Activated naive CD4-positive, alpha-beta T cell treated with anti-CD3 and anti-CD28 coated beads, Interleukin-2, amount 50 U/mL, for 24 hours (primary cell): ENCODE results near the gene RMND5B.

Source experiments
- H3K27ac Mint-ChIP-seq: one replicate; pipeline ENCODE4 v1.8.0; 2021; ENCODE audit warnings: mild to moderate bottlenecking, mixed read lengths
- H3K27me3 Mint-ChIP-seq: one replicate; pipeline ENCODE4 v1.8.0; 2021; ENCODE audit warnings: mixed read lengths
- H3K36me3 Mint-ChIP-seq: one replicate; pipeline ENCODE4 v1.8.0; 2021; ENCODE audit warnings: mixed read lengths
- H3K4me1 Mint-ChIP-seq: one replicate; pipeline ENCODE4 v1.8.0; 2021; ENCODE audit warnings: mixed read lengths
- H3K4me3 Mint-ChIP-seq: one replicate; pipeline ENCODE4 v1.8.0; 2021; ENCODE audit warnings: mild to moderate bottlenecking, mixed read lengths
- H3K9me3 Mint-ChIP-seq: one replicate; pipeline ENCODE4 v1.8.0; 2021; ENCODE audit warnings: mixed read lengths

RMND5B gene

GRCh38 chr5:178108446-178108845 is 22.4 kb upstream of the RMND5B start:
- no peak overlapping the region for H3K27ac Mint-ChIP-seq
- H3K9me3 Mint-ChIP-seq, result no peaks in the 10 kb centered on the region

DNA sequence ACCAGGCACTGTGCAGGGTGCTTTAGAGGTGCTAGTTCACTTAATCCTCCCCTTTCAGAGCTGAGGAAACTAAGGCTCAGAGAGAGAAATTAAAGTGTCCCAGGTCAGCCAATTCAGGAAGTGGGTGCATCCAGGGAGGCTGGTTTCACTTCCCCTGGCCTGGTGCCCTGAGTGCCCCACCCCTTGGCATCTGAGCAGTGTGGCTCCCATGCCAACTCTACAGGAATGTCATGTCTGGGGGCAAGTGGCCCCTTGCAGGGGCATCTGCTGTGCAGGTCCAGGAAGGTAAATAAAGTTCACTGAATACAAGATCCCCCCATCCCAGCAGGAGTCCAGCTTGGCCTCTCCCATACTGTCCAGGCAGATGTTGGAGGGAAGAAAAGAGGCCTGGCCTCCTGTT is 21.8 kb upstream of the RMND5B start:
- H3K27me3 Mint-ChIP-seq, result no peaks in the 10 kb centered on the region
- no peak overlapping the region for H3K27ac Mint-ChIP-seq
- no peak overlapping the region for H3K4me3 Mint-ChIP-seq
- H3K9me3 Mint-ChIP-seq, result no peaks in the 10 kb centered on the region
- H3K4me1 Mint-ChIP-seq, result peaks cover 16% of the 10 kb centered on the region
- no peaks in the 10 kb centered on the region for H3K36me3 Mint-ChIP-seq

More at GRCh38 chr5:178108446-178108845, 22.4 kb upstream of the RMND5B start:
- Mint-ChIP-seq H3K4me3 (no peak overlapping the region), H3K36me3 (no peaks in the 10 kb centered on the region), H3K27me3 (no peaks in the 10 kb centered on the region), H3K4me1 (peaks cover 20% of the 10 kb centered on the region)

- peaks cover 19% of the 10 kb centered on the region for H3K4me1 Mint-ChIP-seq
- H3K27me3 Mint-ChIP-seq, result no peaks in the 10 kb centered on the region
- H3K36me3 Mint-ChIP-seq, result no peaks in the 10 kb centered on the region
- no peaks in the 10 kb centered on the region for H3K9me3 Mint-ChIP-seq
- H3K4me3 Mint-ChIP-seq, result no peak overlapping the region
- no peak overlapping the region for H3K27ac Mint-ChIP-seq
Observed at GRCh38 chr5:178110511-178110910, 20.3 kb upstream of the RMND5B start.

GRCh38 chr5:178111925-178112324 is 18.9 kb upstream of the RMND5B start:
- no peaks in the 10 kb centered on the region for H3K36me3 Mint-ChIP-seq
- H3K27ac Mint-ChIP-seq, result no peak overlapping the region
- no peaks in the 10 kb centered on the region for H3K27me3 Mint-ChIP-seq

DNA sequence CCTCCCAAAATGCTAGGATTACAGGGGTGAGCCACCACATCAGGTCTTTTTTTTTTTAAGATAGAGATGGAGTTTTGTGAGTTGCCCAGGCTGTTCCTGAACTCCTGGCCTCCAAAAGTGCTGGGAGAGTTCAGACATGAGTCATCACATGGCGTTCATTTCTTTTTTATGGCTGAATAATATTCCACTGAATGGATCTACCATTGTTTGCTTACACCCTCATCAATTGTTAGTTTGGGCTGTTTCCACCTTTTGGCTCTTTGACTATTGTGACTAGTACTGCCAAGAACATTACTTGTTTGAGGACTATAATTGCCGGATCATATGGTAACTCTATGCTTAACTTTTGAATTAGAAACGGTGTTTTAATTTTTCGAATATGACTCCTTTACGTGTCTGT is 18.3 kb upstream of the RMND5B start:
- no peaks in the 10 kb centered on the region for H3K27me3 Mint-ChIP-seq
- no peaks in the 10 kb centered on the region for H3K9me3 Mint-ChIP-seq
- no peaks in the 10 kb centered on the region for H3K36me3 Mint-ChIP-seq
- H3K27ac Mint-ChIP-seq, result peak overlapping the region; percentile 95
- peak overlapping the region; percentile 92 for H3K4me3 Mint-ChIP-seq
- peaks cover 34% of the 10 kb centered on the region for H3K4me1 Mint-ChIP-seq

More at GRCh38 chr5:178111925-178112324, 18.9 kb upstream of the RMND5B start:
- H3K4me3 Mint-ChIP-seq, result no peak overlapping the region
- no peaks in the 10 kb centered on the region for H3K9me3 Mint-ChIP-seq
- H3K4me1 Mint-ChIP-seq, result peaks cover 31% of the 10 kb centered on the region

GRCh38 chr5:178113141-178113787 is 17.6 kb upstream of the RMND5B start, which contains the start of gene N4BP3:
Gene N4BP3, plus strand, starts transcription at chr5:178113532. Its CDS starts 6,052 bp downstream, at chr5:178119584.
- Mint-ChIP-seq H3K4me1 (peaks cover 34% of the 10 kb centered on the region), H3K27me3 (no peaks in the 10 kb centered on the region), H3K4me3 (peak within 1 kb of the TSS; percentile 92), H3K27ac (peak within 1 kb of the TSS; percentile 95), H3K9me3 (no peaks in the 10 kb centered on the region), H3K36me3 (no peaks in the 10 kb centered on the region)

DNA sequence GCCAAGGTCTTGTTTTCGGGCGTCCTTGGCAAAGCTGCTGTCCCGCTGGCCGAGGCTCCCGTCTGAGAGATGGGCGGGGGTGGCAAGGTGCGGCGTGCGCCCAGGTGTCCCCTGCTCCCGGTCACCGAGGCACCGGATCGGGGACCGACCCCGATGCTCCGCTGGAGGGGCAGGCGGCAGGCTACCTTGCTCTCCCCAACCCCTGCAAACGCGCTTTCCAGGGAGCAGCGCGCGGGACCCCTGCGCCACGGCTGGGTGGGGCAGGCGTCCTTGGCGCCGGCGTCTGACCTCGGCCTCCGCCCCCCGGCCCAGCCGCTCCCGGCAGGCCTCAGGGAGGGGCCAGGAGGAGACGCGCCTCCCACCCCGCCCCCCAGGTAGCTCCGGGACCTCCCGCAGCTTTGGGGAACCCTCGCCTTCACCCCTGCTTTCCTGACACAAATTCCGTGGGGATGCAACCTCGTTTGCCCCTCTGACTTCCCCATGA is 16.9 kb upstream of the RMND5B start:
- H3K36me3 Mint-ChIP-seq, result no peaks in the 10 kb centered on the region
- peaks cover 34% of the 10 kb centered on the region for H3K4me1 Mint-ChIP-seq
- peak overlapping the region; percentile 90 for H3K4me3 Mint-ChIP-seq
- no peaks in the 10 kb centered on the region for H3K9me3 Mint-ChIP-seq
- no peaks in the 10 kb centered on the region for H3K27me3 Mint-ChIP-seq
- H3K27ac Mint-ChIP-seq, result no peak overlapping the region

DNA sequence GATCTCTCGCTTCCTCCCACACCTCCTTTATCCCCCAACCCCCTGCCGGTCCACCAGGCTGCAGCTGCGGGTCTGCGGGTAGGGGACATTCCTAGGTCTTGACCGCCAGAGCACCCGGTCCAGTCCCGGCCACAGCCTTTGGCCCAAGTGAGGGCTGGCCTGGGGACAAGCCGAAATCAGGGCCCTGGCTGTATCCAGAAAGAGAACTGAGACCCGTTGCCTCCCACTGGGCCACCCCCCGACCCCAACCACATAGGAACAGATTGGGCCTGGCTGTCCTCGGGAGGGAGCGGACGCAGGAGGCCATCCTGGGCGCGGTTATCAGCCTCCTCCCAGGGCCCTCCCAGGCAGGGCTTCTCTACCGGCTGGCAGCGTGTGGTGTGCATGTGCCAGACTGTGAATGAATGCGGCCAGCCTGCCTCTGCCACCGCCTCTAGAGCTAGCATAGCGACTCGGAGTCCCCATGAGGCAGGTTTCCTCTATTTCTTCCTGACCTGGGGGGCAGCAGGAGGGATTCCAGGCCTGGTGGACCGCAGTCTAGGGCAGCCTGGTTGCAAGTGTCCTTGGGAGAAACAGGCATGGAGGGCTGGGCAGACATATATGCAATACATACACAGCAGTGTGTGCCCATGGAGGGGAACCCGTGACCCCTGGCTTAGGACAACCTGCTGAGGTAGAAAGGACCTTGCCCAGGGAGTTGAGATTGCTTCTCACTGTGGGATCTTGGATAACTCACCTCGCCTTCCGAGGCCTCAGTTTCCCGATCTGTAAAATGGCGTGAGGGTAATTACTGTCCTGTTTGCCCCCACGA is 16.3 kb upstream of the RMND5B start:
- no peaks in the 10 kb centered on the region for H3K9me3 Mint-ChIP-seq
- H3K36me3 Mint-ChIP-seq, result no peaks in the 10 kb centered on the region
- no peaks in the 10 kb centered on the region for H3K27me3 Mint-ChIP-seq
- peak overlapping the region; percentile 23 for H3K27ac Mint-ChIP-seq
- peak overlapping the region; percentile 90 for H3K4me3 Mint-ChIP-seq
- peaks cover 34% of the 10 kb centered on the region for H3K4me1 Mint-ChIP-seq

DNA sequence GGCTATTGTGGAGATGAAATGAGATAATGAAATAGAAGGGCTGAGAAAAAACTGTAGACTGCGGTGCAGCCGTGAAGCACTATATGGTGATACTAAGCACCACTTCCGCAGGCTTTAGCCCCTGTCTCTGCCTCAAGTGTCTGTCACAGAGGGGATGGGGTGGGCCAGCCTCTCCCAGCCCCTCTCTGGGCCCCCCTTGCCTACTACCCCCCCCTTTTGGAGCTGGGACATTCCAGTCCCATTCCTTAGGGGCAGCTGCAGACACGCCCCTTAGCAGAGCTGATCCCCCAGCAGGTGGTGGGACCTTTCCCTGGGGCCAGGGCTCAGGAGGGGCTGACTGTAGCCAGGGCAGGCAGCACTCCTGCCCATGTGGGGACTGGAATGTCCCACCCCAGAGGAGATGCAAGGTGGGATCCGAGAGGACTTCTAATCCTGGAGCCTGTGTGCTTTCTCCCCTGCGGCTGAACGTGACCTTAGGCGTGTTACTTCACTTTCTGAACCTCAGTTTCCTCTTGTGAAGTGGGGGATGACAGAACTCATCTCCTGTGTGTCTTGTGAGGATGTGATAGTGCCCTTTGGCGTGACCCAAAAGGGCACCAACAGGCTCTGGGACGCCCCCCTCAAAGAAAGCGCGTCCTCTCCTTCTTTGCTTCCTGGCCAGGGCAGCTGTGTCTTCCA is 15.5 kb upstream of the RMND5B start:
- H3K4me1 Mint-ChIP-seq, result peaks cover 34% of the 10 kb centered on the region

GRCh38 chr5:178115814-178116142 is 15.0 kb upstream of the RMND5B start:
- no peaks in the 10 kb centered on the region for H3K36me3 Mint-ChIP-seq
- no peak overlapping the region for H3K27ac Mint-ChIP-seq
- H3K27me3 Mint-ChIP-seq, result no peaks in the 10 kb centered on the region
- peaks cover 36% of the 10 kb centered on the region for H3K4me1 Mint-ChIP-seq
- H3K4me3 Mint-ChIP-seq, result peak overlapping the region; percentile 57
- no peaks in the 10 kb centered on the region for H3K9me3 Mint-ChIP-seq

More for the DNA sequence above, 15.5 kb upstream of the RMND5B start:
- H3K9me3 Mint-ChIP-seq, result no peaks in the 10 kb centered on the region
- peak overlapping the region; percentile 23 for H3K27ac Mint-ChIP-seq
- H3K4me3 Mint-ChIP-seq, result peak overlapping the region; percentile 90
- H3K27me3 Mint-ChIP-seq, result no peaks in the 10 kb centered on the region
- H3K36me3 Mint-ChIP-seq, result no peaks in the 10 kb centered on the region

- Mint-ChIP-seq H3K4me3 (peak overlapping the region; percentile 77), H3K27me3 (no peaks in the 10 kb centered on the region), H3K4me1 (peaks cover 42% of the 10 kb centered on the region), H3K36me3 (no peaks in the 10 kb centered on the region), H3K27ac (peak overlapping the region; percentile 65), H3K9me3 (no peaks in the 10 kb centered on the region)
Observed at GRCh38 chr5:178116143-178116885, 14.5 kb upstream of the RMND5B start.

DNA sequence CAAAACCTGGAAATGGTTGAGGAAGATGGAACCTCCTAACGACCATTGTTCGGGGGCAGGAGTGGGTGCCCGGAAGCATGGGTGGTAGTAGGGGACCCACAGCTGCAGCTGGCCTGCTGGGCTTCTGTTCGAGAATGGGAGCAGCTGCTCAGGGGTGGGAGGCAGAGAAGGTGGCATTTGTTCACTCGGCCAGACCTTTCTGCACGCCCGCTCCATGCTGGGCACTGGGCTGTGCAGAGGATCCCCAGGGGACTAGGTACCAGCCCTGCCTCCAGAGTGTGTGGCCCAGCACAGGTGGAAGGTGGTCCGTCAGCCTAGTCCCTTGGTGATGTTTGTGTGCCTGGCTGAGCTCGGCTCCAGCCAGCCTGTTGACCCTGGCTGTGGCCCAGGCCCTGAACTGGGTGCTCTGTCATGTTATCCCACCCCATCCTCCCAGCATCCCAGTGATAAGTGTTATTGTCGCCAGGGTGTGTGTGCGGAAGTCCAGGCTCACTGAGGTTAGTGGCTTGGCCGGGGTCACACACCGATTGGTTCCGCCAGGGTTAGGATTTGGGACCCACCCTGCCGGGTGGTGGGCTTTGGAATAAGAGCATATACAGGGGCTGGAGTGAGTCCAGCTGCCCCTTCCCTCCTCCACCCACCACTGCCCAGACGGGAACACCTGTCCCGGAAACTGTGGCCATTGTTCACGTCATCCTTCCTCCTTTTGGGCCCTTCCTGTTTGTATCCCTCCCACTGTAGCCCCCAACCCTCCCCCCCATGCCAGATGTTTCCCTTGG is 12.7 kb upstream of the RMND5B start:
- Mint-ChIP-seq H3K27ac (no peak overlapping the region), H3K4me1 (peaks cover 38% of the 10 kb centered on the region), H3K36me3 (no peaks in the 10 kb centered on the region), H3K4me3 (no peak overlapping the region), H3K27me3 (no peaks in the 10 kb centered on the region), H3K9me3 (no peaks in the 10 kb centered on the region)

DNA sequence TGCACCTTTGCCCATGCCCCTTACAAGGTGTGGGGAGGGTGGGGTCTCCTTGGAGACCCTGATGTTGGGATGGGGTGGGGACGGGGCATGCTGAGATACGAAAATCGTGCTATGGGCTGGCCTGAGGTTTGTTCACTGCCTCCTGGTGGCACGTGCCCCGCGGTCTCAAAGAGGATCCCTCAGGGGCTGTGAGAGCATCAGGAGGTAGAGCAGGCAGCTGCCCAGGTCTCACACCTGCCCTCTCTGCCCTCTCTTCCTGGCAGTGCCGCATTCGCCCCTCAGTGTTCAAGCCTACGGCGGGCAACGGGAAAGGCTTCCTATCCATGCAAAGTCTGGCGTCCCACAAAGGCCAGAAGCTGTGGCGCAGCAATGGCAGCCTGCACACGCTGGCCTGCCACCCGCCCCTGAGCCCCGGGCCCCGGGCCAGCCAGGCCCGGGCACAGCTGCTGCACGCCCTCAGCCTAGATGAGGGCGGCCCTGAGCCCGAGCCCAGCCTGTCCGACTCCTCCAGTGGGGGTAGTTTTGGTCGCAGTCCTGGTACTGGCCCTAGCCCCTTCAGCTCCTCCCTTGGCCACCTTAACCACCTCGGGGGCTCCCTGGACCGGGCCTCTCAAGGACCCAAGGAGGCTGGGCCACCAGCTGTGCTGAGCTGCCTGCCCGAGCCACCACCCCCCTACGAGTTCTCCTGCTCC is 10.8 kb upstream of the RMND5B start:
- Mint-ChIP-seq H3K4me1 (peaks cover 29% of the 10 kb centered on the region), H3K4me3 (no peak overlapping the region), H3K27ac (no peak overlapping the region), H3K9me3 (no peaks in the 10 kb centered on the region), H3K27me3 (no peaks in the 10 kb centered on the region), H3K36me3 (no peaks in the 10 kb centered on the region)
